ENCODE results near the gene STAT1. TPM values are rescaled to one million over a fixed set of nuclear protein-coding genes. Genes with fewer than 3 reads are reported as not detected.

STAT1 gene
- polyA plus RNA-seq, 1 donor (not counting 4 experiments of a cell fraction or from before 2014, with no cell fraction given), result 181 TPM

DNA sequence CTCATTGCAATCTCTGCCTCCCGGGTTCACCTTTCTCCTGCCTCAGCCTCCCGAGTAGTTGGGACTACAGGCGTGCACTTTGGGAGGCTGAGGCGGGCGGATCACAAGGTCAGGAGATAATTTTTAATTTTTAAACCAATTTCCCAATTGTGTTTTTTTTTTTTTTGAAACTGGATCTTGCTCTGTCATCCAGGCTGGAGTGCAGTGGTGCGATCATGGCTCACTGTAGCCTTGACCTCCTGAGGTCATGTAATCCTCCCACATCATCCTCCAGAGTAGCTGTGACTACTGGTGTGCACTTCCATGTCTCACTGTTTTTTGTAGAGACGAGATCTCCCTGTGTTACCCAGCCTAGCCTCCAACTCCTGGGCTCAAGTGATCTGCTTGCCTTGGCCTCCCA, 84.1 kb downstream of the STAT1 start:
- Histone ChIP-seq H3K4me2 (ENCODE audit: control insufficient read depth, extremely low read depth, insufficient read depth, low read depth, low read length) (no peak overlapping the region), H2AFZ (ENCODE audit: control insufficient read depth, low read length) (no peak overlapping the region), H3K4me1 (ENCODE audit: control insufficient read depth, extremely low read depth, insufficient read depth, low read length) (peaks cover 6% of the 10 kb centered on the region), H3K9me1 (ENCODE audit: control insufficient read depth, extremely low read depth, insufficient read depth, low read length) (no peaks in the 10 kb centered on the region), H3K4me3 (ENCODE audit: control insufficient read depth in 2 of 3, extremely low read depth in 1 of 3, insufficient read depth in 2 of 3, low read depth in 1 of 3, low read length in 3 of 3) (no peak overlapping the region), H3K36me3 (ENCODE audit: control insufficient read depth in 2 of 2, extremely low read depth in 1 of 2, insufficient read depth in 2 of 2, low read length in 2 of 2) (peaks cover 7 to 23% of the 10 kb centered on the region in 2 experiments), H3K9me3 (ENCODE audit: control insufficient read depth, low read depth, low read length) (no peaks in the 10 kb centered on the region), H3K27me3 (ENCODE audit: control insufficient read depth, extremely low read depth, insufficient read depth, low read length) (no peaks in the 10 kb centered on the region), H3K9ac (ENCODE audit: control insufficient read depth, extremely low read depth, insufficient read depth, low read length) (no peak overlapping the region), H3K27ac (ENCODE audit: control insufficient read depth, insufficient read depth, low read length) (no peak overlapping the region), H3K79me2 (ENCODE audit: control insufficient read depth, insufficient read depth, low read length) (peaks cover 2% of the 10 kb centered on the region), H4K20me1 (ENCODE audit: control insufficient read depth, extremely low read depth, insufficient read depth, low read length) (no peaks in the 10 kb centered on the region)
- dilution Hi-C loops (cut with MboI; ENCODE audit: extremely low pct_ligation_motif_present, low sequenced_read_pairs), result no loop called here
- TF ChIP-seq, protein P1, sequence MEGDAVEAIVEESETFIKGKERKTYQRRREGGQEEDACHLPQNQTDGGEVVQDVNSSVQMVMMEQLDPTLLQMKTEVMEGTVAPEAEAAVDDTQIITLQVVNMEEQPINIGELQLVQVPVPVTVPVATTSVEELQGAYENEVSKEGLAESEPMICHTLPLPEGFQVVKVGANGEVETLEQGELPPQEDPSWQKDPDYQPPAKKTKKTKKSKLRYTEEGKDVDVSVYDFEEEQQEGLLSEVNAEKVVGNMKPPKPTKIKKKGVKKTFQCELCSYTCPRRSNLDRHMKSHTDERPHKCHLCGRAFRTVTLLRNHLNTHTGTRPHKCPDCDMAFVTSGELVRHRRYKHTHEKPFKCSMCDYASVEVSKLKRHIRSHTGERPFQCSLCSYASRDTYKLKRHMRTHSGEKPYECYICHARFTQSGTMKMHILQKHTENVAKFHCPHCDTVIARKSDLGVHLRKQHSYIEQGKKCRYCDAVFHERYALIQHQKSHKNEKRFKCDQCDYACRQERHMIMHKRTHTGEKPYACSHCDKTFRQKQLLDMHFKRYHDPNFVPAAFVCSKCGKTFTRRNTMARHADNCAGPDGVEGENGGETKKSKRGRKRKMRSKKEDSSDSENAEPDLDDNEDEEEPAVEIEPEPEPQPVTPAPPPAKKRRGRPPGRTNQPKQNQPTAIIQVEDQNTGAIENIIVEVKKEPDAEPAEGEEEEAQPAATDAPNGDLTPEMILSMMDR (optimal IDR thresholded peaks at IDR 0.05 in 1 of 3, IDR thresholded peaks at IDR 0.05 in 1 of 3, conservative IDR thresholded peaks at IDR 0.05 in 1 of 3; ENCODE audit: extremely low read depth in 1 of 3, insufficient read depth in 2 of 3, low read length in 3 of 3), result no peak
- TF ChIP-seq EZH2 (IDR thresholded peaks at IDR 0.05; ENCODE audit: low read length), result no peak
- no peak for FAIRE-seq
- no peak for DNase-seq (ENCODE audit: low read depth, low spot score)

DNA sequence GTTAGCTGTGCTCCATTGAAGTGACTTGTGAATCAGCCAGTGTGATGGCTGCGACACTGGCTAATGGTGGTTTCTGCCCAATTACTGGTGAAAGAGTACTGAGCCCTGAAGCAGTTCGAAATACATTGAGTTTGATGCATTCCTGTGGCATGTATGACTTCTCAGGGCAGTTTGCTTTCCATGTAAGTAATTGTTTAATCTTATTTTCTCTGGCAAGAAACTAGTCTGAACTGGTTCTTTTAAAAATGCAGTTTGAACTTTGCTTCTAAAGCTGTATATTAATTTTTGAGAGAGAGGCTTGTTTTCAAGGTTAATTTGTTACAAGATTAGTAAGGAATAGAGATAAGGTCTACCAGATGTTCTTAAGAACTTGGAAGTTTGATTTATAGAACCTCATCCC, 86.7 kb downstream of the STAT1 start:
- Histone ChIP-seq H3K9me3 (ENCODE audit: control insufficient read depth, low read depth, low read length) (no peaks in the 10 kb centered on the region), H3K27ac (ENCODE audit: control insufficient read depth, insufficient read depth, low read length) (no peak overlapping the region), H3K79me2 (ENCODE audit: control insufficient read depth, insufficient read depth, low read length) (peaks cover 2% of the 10 kb centered on the region), H3K36me3 (ENCODE audit: control insufficient read depth in 2 of 2, extremely low read depth in 1 of 2, insufficient read depth in 2 of 2, low read length in 2 of 2) (peaks cover 13 to 24% of the 10 kb centered on the region in 2 experiments), H3K4me2 (ENCODE audit: control insufficient read depth, extremely low read depth, insufficient read depth, low read depth, low read length) (no peak overlapping the region), H3K27me3 (ENCODE audit: control insufficient read depth, extremely low read depth, insufficient read depth, low read length) (no peaks in the 10 kb centered on the region), H3K9me1 (ENCODE audit: control insufficient read depth, extremely low read depth, insufficient read depth, low read length) (no peaks in the 10 kb centered on the region), H3K4me1 (ENCODE audit: control insufficient read depth, extremely low read depth, insufficient read depth, low read length) (peaks cover 6% of the 10 kb centered on the region), H2AFZ (ENCODE audit: control insufficient read depth, low read length) (no peak overlapping the region), H3K4me3 (ENCODE audit: control insufficient read depth in 2 of 3, extremely low read depth in 1 of 3, insufficient read depth in 2 of 3, low read depth in 1 of 3, low read length in 3 of 3) (no peak overlapping the region), H3K9ac (ENCODE audit: control insufficient read depth, extremely low read depth, insufficient read depth, low read length) (no peak overlapping the region), H4K20me1 (ENCODE audit: control insufficient read depth, extremely low read depth, insufficient read depth, low read length) (no peaks in the 10 kb centered on the region)
- no peak for TF ChIP-seq EZH2 (IDR thresholded peaks at IDR 0.05; ENCODE audit: low read length)
- TF ChIP-seq, protein P1 (optimal IDR thresholded peaks at IDR 0.05 in 1 of 3, IDR thresholded peaks at IDR 0.05 in 1 of 3, conservative IDR thresholded peaks at IDR 0.05 in 1 of 3; ENCODE audit: extremely low read depth in 1 of 3, insufficient read depth in 2 of 3, low read length in 3 of 3), result no peak
- DNase-seq (ENCODE audit: low read depth, low spot score) (no peak), FAIRE-seq (no peak)
- dilution Hi-C loops (cut with MboI; ENCODE audit: extremely low pct_ligation_motif_present, low sequenced_read_pairs), result no loop called here

All from keratinocyte (primary cell).